Measurements from ENCODE around the gene LCMT1.

- TF ChIP-seq CTCF (IDR thresholded peaks at IDR 0.05) (no peak), EZH2 (IDR thresholded peaks at IDR 0.05; ENCODE audit: borderline replicate concordance, insufficient read depth, low read depth, low read length, poor library complexity, severe bottlenecking) (no peak)
These were observed 27.8 kb upstream of the LCMT1 start for GRCh38 chr16:25083701-25084100.
